HCT116 (cell line): ENCODE data around the gene SPRR1A.

Source experiments
- SIN3A ChIP-seq: IDR thresholded peaks from 2 replicates; pipeline ENCODE4 v1.6.1; 2012; ENCODE audit warnings: low read depth
- TF ChIP-seq, protein P1 (sequence below), 3 experiments: fragments of 200-600 bp in 1 of 3; sonication (generic) in 1 of 3; IDR thresholded peaks in 2 of 3; conservative IDR thresholded peaks in 1 of 3; 2 replicates each; pipeline ENCODE4 v1.5.1; 2012 to 2017; ENCODE audit warnings: low read depth in 2 of 3, low read length in 2 of 3, antibody characterized with exemption in 1 of 3, borderline replicate concordance in 1 of 3, control low read depth in 1 of 3, mild to moderate bottlenecking in 1 of 3, mixed read lengths in 1 of 3, mixed run types in 1 of 3, moderate library complexity in 1 of 3; ENCODE audit not compliant: insufficient read depth in 1 of 3

DNA sequence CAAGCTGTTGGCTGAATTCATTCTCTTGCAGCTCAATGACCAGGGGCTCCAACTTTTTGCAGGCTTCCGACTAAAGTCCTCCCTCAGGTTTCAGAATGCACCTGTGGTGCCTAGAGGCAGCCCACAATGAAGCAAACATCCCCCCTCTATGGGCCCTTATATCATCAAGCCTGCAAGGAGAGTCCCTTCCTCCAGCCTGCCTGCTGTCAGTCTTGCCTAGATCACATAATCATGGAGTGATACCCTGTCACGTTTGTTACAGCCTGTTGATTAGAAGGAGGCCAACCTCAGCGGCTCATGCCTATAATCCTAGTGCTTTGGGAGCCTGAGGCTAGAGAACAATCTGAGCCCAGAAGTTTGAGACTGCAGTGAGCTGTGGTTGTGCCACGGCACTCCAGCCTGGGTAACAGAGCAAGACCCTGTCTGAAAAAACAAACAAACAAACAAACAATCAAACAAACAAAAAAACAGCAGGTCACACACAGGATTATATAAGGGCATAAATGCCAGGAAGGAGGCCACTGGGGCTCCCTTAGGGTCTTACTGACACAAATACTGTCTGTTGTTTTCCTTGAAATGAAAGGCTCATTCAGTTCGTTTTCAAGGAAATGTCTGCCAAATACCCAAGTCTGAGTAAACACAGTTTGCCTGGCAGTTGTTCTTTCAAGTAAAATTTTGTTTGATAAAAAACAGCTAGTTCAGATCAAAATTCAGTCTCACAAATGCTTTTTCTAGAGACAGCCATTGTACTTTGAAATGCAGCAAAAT is 12.9 kb downstream of the SPRR1A start:
- TF ChIP-seq SIN3A = no peak
- TF ChIP-seq, protein P1, sequence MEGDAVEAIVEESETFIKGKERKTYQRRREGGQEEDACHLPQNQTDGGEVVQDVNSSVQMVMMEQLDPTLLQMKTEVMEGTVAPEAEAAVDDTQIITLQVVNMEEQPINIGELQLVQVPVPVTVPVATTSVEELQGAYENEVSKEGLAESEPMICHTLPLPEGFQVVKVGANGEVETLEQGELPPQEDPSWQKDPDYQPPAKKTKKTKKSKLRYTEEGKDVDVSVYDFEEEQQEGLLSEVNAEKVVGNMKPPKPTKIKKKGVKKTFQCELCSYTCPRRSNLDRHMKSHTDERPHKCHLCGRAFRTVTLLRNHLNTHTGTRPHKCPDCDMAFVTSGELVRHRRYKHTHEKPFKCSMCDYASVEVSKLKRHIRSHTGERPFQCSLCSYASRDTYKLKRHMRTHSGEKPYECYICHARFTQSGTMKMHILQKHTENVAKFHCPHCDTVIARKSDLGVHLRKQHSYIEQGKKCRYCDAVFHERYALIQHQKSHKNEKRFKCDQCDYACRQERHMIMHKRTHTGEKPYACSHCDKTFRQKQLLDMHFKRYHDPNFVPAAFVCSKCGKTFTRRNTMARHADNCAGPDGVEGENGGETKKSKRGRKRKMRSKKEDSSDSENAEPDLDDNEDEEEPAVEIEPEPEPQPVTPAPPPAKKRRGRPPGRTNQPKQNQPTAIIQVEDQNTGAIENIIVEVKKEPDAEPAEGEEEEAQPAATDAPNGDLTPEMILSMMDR (IDR thresholded peaks at IDR 0.05 in 2 of 3, conservative IDR thresholded peaks at IDR 0.05 in 1 of 3; ENCODE audit: borderline replicate concordance in 1 of 3, insufficient read depth in 1 of 3, low read depth in 2 of 3, low read length in 2 of 3) = no peak
